GM21515 (cell line): ENCODE measurements around the gene GNAT2.
A peak's percentile ranks its signal among the peaks of the same experiment; 100 is the strongest.

Experiments
- ATAC-seq: cut with Tn5 transposase; IDR thresholded peaks from one replicate; pipeline ENCODE4 v1.9.1; 2021; ENCODE audit not compliant: unreplicated experiment

Gene GNAT2

DNA sequence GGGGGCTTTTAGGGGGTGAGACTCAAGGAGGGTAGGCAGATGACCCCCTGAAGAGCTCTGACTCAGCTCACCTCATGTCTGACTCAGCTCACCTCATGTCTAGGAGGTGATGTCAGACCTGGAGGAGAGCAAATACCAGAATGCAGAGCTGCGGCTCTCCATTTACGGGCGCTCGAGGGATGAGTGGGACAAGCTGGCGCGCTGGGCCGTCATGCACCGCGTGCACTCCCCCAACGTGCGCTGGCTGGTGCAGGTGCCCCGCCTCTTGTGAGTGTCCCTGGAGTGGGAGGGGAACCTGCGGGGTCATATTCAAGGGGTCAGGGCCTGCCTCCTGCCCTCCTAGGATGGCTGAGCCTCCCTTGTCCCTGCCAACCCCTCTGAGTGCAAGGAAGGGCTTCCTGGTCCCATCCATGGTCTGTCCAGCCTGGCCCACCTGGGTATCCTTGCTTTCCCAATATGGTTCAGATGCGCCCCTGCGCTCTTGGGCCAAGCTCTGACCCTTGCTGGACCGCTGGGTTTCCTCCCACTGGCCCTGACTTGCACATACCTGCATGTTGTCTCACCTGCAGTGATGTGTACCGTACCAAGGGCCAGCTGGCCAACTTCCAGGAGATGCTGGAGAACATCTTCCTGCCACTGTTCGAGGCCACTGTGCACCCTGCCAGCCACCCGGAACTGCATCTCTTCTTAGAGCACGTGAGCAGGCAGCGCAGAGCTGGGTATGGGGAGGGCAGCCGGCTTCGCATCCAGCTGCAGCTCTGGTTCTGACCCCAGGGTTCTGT lies 9.3 kb upstream of the GNAT2 start:
- ATAC-seq, result no peak

DNA sequence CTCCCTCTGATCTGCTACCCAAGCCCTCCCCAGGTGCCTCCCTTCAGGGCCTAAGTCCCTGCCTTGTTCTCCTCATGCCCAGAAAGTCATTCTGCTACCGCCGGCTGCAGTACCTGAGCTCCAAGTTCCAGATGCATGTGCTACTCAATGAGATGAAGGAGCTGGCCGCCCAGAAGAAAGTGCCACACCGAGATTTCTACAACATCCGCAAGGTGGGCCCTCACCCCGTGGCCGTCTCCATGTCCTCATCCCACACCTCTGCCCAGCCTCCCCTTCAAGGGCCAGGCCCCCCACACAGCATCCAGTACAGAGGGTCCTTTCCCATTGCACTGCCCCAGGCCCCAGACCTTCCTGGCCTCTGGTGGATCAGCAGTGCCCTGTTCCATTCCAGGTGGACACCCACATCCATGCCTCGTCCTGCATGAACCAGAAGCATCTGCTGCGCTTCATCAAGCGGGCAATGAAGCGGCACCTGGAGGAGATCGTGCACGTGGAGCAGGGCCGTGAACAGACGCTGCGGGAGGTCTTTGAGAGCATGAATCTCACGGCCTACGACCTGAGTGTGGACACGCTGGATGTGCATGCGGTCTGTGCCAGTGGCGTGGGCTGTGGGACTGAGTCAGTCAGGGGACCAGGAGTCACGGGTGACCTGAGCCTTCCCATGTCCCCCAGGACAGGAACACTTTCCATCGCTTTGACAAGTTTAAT lies 8.4 kb upstream of the GNAT2 start:
- no peak for ATAC-seq

DNA sequence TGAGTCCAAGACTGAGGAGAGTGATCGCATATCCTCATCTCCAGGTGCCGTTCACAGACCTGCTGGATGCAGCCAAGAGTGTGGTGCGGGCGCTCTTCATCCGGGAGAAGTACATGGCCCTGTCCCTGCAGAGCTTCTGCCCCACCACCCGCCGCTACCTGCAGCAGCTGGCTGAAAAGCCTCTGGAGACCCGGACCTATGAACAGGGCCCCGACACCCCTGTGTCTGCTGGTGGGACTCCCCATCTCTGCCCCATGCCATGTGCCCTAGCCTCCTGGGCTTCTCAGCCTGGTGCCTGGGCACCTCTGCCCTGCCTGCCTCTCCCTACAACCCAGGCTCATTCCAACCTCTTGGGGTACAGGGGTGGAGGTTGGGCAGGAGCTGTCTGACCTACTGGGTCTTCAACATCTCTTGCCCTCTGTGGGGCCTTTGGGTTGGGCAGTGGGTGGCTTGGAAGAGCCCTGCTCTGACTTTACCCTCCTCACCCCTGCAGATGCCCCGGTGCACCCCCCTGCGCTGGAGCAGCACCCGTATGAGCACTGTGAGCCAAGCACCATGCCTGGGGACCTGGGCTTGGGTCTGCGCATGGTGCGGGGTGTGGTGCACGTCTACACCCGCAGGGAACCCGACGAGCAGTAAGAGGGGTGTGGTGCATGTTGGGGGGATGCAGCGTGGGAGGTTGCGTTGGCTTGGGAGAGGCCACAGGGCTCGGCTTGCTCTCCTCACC lies 7.4 kb upstream of the GNAT2 start:
- ATAC-seq, result no peak

DNA sequence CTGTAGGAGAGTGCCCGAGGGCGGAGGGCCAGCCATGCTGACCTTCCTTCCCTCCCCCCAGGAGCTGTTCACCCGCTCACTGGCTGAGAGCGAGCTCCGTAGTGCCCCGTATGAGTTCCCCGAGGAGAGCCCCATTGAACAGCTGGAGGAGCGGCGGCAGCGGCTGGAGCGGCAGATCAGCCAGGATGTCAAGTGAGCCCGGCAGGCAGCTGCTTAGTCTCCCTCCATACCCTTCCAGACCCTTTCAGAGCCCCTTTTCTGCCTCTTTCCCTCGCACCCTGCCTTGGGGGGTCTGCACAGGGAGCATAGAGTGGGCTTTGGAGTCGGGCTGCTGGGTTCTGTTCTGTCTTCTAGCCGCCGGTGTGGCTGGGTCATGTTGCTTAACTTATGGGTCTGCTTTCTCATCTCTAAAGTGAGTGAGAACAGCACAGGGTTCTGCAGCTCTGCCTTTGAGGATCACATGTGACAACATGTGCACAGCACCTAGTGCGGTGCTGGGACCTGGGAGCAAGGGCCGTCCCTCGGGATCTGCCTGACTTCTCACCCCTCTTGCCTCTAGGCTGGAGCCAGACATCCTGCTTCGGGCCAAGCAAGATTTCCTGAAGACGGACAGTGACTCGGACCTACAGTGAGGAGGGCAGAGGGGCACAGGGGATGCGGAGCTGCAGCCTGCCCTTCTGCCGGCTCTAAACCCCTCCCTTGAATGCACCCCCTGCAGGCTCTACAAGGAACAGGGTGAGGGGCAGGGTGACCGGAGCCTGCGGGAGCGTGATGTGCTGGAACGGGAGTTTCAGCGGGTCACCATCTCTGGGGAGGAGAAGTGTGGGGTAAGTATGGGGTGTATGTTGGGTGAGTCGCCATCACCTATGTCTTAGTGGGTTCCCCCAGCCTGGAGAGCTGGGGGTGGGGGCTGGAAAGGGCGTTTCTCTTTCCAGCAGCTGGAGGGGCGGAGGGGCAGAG lies 6.5 kb upstream of the GNAT2 start:
- ATAC-seq, result no peak

DNA sequence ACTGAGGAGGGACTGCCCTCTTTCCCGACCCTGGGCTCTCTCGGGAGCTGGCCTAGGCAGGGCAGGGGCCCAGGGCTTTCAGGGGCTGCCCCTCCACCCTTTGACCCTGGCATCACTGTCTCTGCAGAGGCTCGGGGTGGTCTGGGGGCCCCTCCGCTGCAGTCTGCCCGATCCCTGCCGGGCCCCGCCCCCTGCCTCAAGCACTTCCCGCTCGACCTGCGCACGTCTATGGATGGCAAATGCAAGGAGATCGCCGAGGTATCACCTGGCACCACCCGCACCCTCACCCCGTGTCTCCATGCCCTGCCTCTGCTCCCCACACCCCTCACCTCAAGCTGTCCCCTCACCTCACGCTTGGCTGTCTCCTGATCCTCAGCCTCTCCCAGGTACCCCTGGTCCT lies 5.8 kb upstream of the GNAT2 start:
- ATAC-seq, result no peak

DNA sequence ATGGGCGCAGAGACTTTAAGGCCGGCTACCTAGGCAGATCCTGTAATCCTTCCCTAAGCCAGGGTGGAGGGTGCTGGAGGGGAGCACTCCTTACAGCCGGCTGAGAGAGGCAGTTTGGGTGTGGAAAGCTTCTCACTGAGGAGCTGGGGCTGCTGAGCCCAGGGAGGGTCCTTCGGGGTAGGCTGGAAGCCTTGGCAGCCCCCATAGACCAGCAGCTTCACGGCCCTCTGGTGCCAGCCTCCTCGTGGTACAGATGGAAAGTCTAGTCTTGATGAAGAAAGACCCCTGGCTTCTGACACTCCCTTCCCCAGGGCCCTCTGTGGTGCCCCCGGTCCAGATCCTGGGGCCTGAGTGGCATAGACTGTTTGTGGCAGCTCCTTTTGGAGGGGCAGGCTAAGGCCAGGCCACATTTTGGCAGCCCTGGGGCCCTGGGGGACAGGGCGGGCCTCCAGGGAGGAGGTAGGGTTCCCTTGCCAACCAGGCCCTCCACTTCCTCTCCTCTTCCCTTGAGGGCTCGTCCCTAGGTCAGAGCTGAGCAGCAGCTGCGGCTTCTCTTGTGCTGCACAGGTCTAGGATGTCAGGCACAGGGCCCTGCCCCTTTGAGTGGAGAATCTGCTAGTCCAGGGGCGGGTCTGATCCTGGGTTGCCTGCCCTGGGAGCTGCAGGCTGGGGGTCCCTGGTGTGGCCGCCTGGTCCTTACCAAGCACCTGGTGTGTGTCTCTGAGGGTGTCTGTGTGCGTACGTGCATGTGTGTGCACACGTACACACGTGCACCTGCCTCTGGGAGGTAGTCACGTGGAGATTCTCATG lies 5.0 kb upstream of the GNAT2 start:
- ATAC-seq, result no peak

DNA sequence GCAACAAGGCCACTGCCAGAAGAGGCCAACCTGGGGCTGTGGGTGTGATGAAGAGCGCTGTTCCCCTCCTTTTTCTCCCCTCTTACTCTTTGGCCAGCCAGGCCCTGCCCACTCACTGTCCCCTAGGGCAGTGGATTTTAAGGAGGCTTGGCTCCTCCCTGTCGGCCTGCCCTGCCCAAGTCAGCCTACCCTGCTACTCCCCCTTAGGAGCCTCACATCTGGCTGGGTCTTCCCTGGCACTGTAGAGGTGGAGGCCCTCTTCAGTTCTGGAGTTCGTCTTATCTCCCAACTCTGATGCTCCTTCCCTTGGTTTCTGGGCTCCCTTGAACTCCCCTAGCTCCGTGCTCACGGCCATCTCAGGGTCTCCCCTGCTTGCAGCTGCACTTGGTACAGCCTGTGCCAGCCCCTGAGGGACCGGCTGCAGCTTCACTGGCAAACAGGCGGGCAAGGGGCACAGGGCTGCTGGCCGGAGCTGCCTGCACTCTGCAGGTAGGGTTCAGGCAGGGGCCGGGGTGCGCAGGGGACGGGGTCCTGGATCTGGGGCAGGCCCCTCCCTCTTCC lies 4.3 kb upstream of the GNAT2 start:
- ATAC-seq, result no peak

DNA sequence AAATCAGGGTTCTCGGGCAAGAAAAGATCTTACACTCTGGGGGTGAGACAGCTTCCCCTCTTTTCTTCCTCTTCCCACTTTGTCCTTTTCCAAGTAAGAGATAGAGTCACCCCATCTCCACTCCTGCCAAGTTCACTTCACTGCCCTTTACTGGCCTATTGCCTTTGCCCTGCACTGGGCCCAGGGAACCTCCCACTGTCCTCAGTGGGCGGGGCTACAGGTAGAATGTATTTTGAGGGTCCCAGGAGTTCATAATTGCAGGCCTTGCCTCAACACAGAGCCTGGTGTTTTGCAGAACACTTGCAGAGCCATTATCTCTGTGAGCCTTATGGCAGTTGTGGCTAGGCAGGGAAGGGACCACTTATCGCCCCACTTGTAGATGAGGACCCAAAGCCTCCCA lies 3.5 kb upstream of the GNAT2 start:
- no peak for ATAC-seq

DNA sequence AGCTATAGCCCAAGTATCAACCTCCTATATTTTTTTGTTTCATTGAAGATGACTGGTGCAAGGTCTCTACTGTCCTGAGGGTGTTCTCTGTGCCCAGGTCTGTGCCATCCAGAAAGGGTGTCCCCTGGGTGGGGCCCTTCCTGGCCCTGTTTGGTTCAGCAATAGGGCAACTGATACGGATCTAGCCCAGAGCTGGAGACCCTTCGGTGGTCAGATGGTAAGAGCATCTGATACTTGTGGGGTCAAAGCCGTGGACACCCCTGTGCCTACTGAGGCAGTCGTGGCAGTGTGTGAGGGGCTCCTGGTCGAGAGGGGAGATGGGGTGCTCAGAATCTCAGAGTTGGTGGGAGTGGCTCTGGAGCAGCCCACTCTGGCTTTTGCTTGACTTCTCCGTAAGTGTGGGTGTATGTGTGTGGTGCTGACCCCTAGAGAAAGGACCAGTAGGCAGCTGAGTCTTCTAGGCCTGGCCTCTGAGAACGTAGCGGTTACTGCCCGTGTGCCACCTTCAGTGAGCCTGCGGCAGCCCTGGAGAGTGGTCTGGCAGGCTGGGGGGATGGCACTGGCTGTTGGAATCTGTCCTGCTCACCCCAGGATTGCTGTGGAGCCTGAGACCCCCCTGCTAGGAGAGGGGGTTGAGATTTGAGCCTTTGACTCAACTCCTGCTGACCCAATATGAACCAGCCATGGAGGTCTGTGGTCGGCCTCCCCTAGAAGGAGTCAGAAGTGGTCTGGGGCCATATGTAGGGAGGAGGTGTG lies 2.9 kb upstream of the GNAT2 start:
- ATAC-seq, result no peak

DNA sequence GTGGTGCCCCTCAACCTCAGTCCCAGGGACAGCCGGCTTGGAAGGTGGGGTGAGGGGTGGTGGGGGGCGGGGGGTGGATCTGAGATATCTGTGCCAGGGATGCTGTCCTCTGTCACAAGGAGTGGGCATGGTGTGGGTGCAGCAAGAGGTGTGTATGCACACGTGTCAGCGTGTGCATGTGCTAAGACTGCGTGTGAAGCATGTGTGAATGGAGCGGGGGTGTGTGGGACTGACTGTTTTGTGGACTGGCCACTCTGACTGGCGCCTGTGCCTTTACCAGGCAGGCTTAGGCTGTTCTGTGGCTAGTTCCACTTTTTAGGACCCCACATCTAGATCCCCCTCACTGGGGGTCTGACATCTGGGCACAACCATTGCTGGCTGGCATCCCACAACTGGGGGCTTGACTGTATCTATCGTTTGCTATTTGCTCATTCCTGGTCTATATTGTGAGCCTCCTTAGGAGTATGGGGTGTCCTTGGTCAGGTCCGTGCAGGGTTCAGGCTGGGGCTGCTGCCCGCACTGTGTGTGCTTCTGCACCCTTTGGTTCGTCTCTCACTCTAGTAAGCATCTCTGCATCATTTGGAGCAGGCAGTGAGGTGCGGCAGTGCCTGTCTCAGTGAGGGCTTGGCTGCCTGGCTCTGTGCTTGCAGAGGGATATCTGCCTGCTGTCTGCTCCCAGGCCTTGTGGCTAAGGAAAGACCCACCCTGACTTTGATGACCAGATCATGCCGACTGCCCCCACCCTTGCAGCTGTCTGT lies 2.1 kb upstream of the GNAT2 start:
- ATAC-seq, result no peak

DNA sequence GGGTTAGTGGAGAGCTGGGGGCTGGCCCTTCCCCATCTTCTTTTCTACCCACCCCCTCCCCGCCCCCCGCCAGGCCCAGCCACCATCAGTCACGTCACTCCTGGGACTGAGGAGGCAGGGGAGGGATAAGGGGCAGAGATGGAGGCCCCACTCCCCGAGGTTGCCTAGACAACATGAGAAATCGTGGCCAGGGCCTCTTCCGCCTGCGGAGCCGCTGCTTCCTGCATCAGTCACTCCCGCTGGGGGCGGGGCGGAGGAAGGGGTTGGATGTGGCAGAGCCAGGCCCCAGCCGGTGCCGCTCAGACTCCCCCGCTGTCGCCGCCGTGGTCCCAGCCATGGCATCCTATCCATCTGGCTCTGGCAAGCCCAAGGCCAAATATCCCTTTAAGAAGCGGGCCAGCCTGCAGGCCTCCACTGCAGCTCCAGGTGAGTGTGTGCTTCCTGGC lies 1.4 kb upstream of the GNAT2 start:
- ATAC-seq, result peak; percentile 73

DNA sequence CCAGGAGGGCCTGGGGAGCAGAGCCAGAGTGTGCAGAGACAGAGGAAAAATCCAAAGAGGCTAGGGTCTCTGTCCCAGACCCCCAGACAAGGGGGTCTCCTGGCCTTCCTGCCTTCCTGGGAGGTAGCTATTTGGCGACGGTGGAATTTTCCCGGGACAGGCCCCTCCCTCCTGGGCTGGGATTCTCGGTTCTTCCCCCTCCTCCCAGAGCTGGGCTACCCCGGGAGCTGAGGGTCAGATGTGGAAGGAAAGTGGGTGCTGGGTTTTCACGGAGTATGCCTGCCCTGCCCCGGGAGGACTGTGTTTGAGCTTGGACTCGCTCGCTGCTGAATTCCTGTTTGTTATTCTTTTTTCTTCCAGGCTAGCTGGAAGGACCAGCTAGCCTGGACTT lies 980 bp upstream of the GNAT2 start:
- no peak for ATAC-seq

DNA sequence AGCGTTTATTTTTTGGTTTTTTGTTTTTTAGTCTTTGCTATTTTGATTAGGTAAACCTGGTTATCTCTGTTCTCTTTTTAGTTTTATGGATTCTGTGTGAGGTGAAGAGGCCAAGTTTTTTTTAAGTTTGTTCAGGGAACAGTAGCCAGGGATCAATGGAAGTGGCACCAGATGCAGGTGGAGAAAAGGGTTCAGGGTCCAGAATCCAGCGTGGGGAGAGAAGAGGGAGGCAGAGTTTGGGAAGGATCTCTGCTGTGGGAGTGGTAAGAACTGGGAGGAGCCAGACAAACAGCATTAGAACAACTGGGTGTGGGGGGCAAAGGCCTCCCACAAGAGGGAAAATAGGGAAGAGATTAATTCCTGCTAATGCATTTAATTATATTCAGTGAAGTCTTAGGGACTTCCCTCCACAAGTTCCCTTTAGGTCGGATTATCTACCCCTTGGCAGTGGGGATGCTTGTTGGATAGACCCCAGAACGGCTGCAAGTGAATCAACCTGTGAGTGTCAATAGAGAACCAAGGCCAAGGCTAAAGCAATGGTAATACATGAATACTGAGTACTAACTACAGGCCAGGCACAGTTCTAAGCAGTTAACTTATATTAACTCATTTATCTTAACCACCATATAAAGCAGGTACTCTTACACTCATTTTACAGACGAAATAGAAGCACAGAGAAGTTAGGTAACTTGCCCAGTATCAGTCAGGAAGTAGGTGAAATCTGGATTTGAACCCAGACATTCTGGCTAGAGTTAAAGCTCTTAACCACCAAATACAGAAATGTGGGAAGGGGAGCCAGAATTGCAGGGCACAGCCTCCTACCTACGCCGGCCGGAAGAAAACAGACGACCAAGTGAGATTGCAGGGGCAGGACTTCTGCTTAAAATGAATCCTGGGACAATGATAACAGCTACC lies 498 bp downstream of the GNAT2 start:
- no peak for ATAC-seq

DNA sequence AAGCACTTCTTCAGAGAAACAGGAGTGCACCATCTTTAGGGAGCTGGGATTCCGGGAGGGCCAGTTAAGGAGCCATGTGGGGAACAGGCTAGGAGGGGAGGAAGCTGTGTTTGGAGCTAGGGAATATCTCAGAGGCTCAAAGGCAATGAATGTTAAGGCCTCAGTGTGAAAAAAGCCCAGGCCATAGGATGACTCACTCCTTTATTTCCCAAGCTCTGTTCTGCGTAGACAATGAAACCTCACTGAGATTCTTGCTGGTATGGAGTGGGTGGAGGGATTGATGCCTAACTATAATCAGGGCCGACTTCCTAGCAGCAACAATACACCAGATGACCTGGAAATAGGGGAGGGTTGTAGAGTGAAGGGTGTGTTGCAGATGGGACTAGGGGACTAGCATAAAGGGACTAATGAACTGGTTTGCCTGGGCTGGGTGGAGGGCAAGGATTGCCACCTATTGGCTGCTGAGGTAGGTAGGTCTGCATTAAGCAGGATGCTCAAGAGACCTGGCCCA lies 2.1 kb downstream of the GNAT2 start:
- ATAC-seq, result no peak

DNA sequence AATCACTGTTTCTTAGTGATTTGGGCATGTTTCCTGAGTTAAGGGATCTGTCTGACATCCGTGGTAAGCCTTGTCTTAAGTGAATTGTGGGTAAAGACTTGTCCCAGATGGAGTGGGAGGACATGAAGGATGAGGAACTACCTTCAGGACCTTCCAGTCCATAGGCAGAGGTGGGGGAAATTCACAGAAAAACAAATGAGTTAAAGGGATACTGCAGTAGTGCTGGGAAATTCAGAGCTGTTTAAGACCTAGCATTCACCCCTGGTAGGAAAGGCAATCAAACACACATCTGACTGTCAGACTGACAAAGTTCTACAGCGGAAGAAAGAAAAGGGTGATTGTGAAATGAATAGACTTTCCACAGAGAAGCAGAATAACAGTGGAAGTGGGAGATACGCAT lies 3.0 kb downstream of the GNAT2 start:
- no peak for ATAC-seq

DNA sequence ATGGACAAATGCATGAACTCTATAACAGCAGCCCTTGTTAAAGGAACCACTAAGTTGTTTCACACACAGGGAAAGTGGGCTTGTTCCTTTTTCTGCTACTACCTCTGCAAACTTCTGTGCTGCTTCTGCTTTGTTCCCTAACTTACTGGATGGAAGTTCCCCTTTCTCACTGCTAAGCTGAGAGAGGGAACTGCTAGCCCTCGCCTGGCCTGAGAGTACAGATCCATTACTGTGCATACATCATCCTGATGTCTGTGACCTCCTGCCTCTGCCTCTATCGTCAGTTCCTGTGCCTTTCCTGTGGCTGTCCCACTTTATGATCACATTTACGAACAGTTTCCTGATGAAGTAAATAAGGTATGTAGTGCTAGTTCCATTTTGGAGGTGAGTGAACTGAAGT lies 3.5 kb downstream of the GNAT2 start:
- ATAC-seq, result no peak
